C4-2B (cell line): ENCODE results near the gene SEC24B.
"Not testable (repeated sequence)": the region's sequence is repeated elsewhere in the genome, so short reads cannot be mapped to it uniquely, and the experiment has no call there.

ENCODE experiments used
- H3K27ac ChIP-seq: fragments of 450-650 bp; 2 replicates; pipeline ENCODE4 v1.5.1; 2017
- ZFX ChIP-seq: fragments of 450-650 bp; IDR thresholded peaks from 2 replicates; pipeline ENCODE4 v1.6.1; 2017
- TF ChIP-seq, protein P1 (sequence below): fragments of 450-650 bp; conservative IDR thresholded peaks from 2 replicates; pipeline ENCODE4 v1.5.1; 2017; ENCODE audit warnings: mild to moderate bottlenecking

SEC24B gene

DNA sequence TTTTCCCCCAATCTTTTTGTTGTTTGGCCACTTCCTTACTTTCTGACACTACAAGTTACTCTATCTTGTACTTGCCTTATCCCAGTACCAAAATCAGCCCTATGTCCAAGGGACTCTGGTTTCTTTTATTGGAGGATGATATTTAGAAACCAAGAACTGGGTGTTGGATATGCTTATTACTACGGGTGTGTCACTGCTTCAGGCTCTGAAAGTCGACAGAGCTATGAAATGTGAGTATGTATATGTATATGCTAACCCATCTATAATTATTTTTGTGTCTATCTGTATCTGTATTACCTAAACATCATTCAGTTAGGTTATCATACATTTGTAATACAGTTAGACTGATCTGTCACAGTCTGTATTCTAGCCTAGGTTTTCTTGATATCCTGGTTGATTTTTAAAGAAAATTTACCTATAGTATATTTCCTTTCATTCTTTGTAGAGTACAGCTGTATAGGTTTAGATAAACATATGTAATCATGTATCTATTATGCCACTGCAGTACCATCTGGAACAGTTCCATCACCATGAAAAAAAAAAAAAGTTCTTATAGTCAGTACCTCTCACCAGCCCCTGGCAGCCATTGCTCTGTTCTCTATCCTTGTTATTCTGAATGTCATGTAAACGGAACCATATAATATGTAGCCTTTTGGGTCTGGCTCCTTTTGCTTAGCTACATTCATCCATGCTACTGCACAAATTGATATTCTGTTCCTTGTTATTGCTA lies 18.1 kb downstream of the SEC24B start:
- no peak overlapping the region for H3K27ac ChIP-seq
- TF ChIP-seq, protein P1, sequence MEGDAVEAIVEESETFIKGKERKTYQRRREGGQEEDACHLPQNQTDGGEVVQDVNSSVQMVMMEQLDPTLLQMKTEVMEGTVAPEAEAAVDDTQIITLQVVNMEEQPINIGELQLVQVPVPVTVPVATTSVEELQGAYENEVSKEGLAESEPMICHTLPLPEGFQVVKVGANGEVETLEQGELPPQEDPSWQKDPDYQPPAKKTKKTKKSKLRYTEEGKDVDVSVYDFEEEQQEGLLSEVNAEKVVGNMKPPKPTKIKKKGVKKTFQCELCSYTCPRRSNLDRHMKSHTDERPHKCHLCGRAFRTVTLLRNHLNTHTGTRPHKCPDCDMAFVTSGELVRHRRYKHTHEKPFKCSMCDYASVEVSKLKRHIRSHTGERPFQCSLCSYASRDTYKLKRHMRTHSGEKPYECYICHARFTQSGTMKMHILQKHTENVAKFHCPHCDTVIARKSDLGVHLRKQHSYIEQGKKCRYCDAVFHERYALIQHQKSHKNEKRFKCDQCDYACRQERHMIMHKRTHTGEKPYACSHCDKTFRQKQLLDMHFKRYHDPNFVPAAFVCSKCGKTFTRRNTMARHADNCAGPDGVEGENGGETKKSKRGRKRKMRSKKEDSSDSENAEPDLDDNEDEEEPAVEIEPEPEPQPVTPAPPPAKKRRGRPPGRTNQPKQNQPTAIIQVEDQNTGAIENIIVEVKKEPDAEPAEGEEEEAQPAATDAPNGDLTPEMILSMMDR, result no peak
- no peak for TF ChIP-seq ZFX

- not testable (repeated sequence) for H3K27ac ChIP-seq
These were observed 19.5 kb downstream of the SEC24B start for GRCh38 chr4:109453110-109453509.

GRCh38 chr4:109462297-109462696 lies 28.7 kb downstream of the SEC24B start:
- H3K27ac ChIP-seq, result no peak overlapping the region
- TF ChIP-seq, protein P1, result no peak
- no peak for TF ChIP-seq ZFX

GRCh38 chr4:109462802-109463201 lies 29.2 kb downstream of the SEC24B start:
- H3K27ac ChIP-seq, result no peak overlapping the region
- TF ChIP-seq, protein P1, result no peak
- TF ChIP-seq ZFX, result no peak

GRCh38 chr4:109465069-109465468 lies 31.5 kb downstream of the SEC24B start:
- no peak for TF ChIP-seq ZFX
- TF ChIP-seq, protein P1, result no peak
- H3K27ac ChIP-seq, result no peak overlapping the region

GRCh38 chr4:109469915-109470314 lies 36.3 kb downstream of the SEC24B start:
- TF ChIP-seq ZFX, result no peak
- TF ChIP-seq, protein P1, result no peak

GRCh38 chr4:109472343-109472761 lies 38.7 kb downstream of the SEC24B start:
- TF ChIP-seq, protein P1, result no peak
- TF ChIP-seq ZFX, result no peak
- no peak overlapping the region for H3K27ac ChIP-seq

More at GRCh38 chr4:109469915-109470314, 36.3 kb downstream of the SEC24B start:
- no peak overlapping the region for H3K27ac ChIP-seq

GRCh38 chr4:109473824-109474223 lies 40.2 kb downstream of the SEC24B start:
- H3K27ac ChIP-seq, result no peak overlapping the region
- TF ChIP-seq, protein P1, result no peak
- TF ChIP-seq ZFX, result no peak
